ENCODE results near the gene AQP7.

Gene AQP7

GRCh38 chr9:33442125-33442524 lies 39.8 kb upstream of the AQP7 start:
- Histone ChIP-seq H3K36me3 (ENCODE audit: control insufficient read depth, insufficient read depth, low read length) (no peaks in the 10 kb centered on the region), H3K9me3 (ENCODE audit: control insufficient read depth, low read length) (no peaks in the 10 kb centered on the region), H3K4me3 (ENCODE audit: extremely low read depth, insufficient read depth, low read length, poor library complexity, severe bottlenecking) (no peak overlapping the region), H3K27ac (ENCODE audit: low read depth, low read length, severe bottlenecking) (no peak overlapping the region), H3K4me1 (ENCODE audit: control insufficient read depth, insufficient read depth, low read length, poor library complexity, severe bottlenecking) (peaks cover 18% of the 10 kb centered on the region)
- WGBS, 2 experiments (ENCODE audit: insufficient coverage in 2 of 2): 93 to 96% methylated on average over 7 to 13 of the region's 15 CpGs

- Histone ChIP-seq H3K4me1 (ENCODE audit: control insufficient read depth, insufficient read depth, low read length, poor library complexity, severe bottlenecking) (peaks cover 6% of the 10 kb centered on the region), H3K36me3 (ENCODE audit: control insufficient read depth, insufficient read depth, low read length) (no peaks in the 10 kb centered on the region), H3K4me3 (ENCODE audit: extremely low read depth, insufficient read depth, low read length, poor library complexity, severe bottlenecking) (no peak overlapping the region), H3K27ac (ENCODE audit: low read depth, low read length, severe bottlenecking) (no peak overlapping the region), H3K9me3 (ENCODE audit: control insufficient read depth, low read length) (no peaks in the 10 kb centered on the region)
- 71 to 88% methylated on average over 1 of the region's 1 CpG for WGBS, 2 experiments (ENCODE audit: insufficient coverage in 2 of 2)
Measured at GRCh38 chr9:33440609-33441008, 38.2 kb upstream of the AQP7 start.

- H3K4me1 ChIP-seq (ENCODE audit: control insufficient read depth, insufficient read depth, low read length, poor library complexity, severe bottlenecking): peaks cover 5% of the 10 kb centered on the region
- no peak overlapping the region for H3K27ac ChIP-seq (ENCODE audit: low read depth, low read length, severe bottlenecking)
- no peaks in the 10 kb centered on the region for H3K9me3 ChIP-seq (ENCODE audit: control insufficient read depth, low read length)
- H3K36me3 ChIP-seq (ENCODE audit: control insufficient read depth, insufficient read depth, low read length): no peaks in the 10 kb centered on the region
- WGBS, 2 experiments (ENCODE audit: insufficient coverage in 2 of 2): 93 to 94% methylated on average over 5 to 7 of the region's 7 CpGs
- H3K4me3 ChIP-seq (ENCODE audit: extremely low read depth, insufficient read depth, low read length, poor library complexity, severe bottlenecking): no peak overlapping the region
Measured at GRCh38 chr9:33440204-33440603, 37.8 kb upstream of the AQP7 start.

- Histone ChIP-seq H3K4me3 (ENCODE audit: extremely low read depth, insufficient read depth, low read length, poor library complexity, severe bottlenecking) (no peak overlapping the region), H3K9me3 (ENCODE audit: control insufficient read depth, low read length) (no peaks in the 10 kb centered on the region), H3K4me1 (ENCODE audit: control insufficient read depth, insufficient read depth, low read length, poor library complexity, severe bottlenecking) (peaks cover 5% of the 10 kb centered on the region), H3K36me3 (ENCODE audit: control insufficient read depth, insufficient read depth, low read length) (no peaks in the 10 kb centered on the region), H3K27ac (ENCODE audit: low read depth, low read length, severe bottlenecking) (no peak overlapping the region)
- 72 to 92% methylated on average over 3 to 6 of the region's 6 CpGs for WGBS, 2 experiments (ENCODE audit: insufficient coverage in 2 of 2)
Measured at GRCh38 chr9:33439731-33440130, 37.4 kb upstream of the AQP7 start.

GRCh38 chr9:33438926-33439680 lies 36.7 kb upstream of the AQP7 start:
- peaks cover 5% of the 10 kb centered on the region for H3K4me1 ChIP-seq (ENCODE audit: control insufficient read depth, insufficient read depth, low read length, poor library complexity, severe bottlenecking)
- H3K9me3 ChIP-seq (ENCODE audit: control insufficient read depth, low read length): no peaks in the 10 kb centered on the region
- H3K27ac ChIP-seq (ENCODE audit: low read depth, low read length, severe bottlenecking): no peak overlapping the region
- H3K4me3 ChIP-seq (ENCODE audit: extremely low read depth, insufficient read depth, low read length, poor library complexity, severe bottlenecking): no peak overlapping the region
- H3K36me3 ChIP-seq (ENCODE audit: control insufficient read depth, insufficient read depth, low read length): no peaks in the 10 kb centered on the region
- WGBS, 2 experiments (ENCODE audit: insufficient coverage in 2 of 2): 82 to 90% methylated on average over 4 of the region's 7 CpGs

GRCh38 chr9:33437898-33438297 lies 35.5 kb upstream of the AQP7 start:
- no peaks in the 10 kb centered on the region for H3K36me3 ChIP-seq (ENCODE audit: control insufficient read depth, insufficient read depth, low read length)
- no peaks in the 10 kb centered on the region for H3K9me3 ChIP-seq (ENCODE audit: control insufficient read depth, low read length)
- peaks cover 5% of the 10 kb centered on the region for H3K4me1 ChIP-seq (ENCODE audit: control insufficient read depth, insufficient read depth, low read length, poor library complexity, severe bottlenecking)
- no peak overlapping the region for H3K4me3 ChIP-seq (ENCODE audit: extremely low read depth, insufficient read depth, low read length, poor library complexity, severe bottlenecking)
- H3K27ac ChIP-seq (ENCODE audit: low read depth, low read length, severe bottlenecking): no peak overlapping the region
- no CpG with 5 or more reads among the region's 1 CpG for WGBS, 2 experiments (ENCODE audit: insufficient coverage in 2 of 2)

- WGBS, 2 experiments (ENCODE audit: insufficient coverage in 2 of 2): no CpG with 5 or more reads among the region's 2 CpGs
- Histone ChIP-seq H3K4me1 (ENCODE audit: control insufficient read depth, insufficient read depth, low read length, poor library complexity, severe bottlenecking) (peaks cover 5% of the 10 kb centered on the region), H3K9me3 (ENCODE audit: control insufficient read depth, low read length) (no peaks in the 10 kb centered on the region), H3K36me3 (ENCODE audit: control insufficient read depth, insufficient read depth, low read length) (no peaks in the 10 kb centered on the region), H3K27ac (ENCODE audit: low read depth, low read length, severe bottlenecking) (no peak overlapping the region), H3K4me3 (ENCODE audit: extremely low read depth, insufficient read depth, low read length, poor library complexity, severe bottlenecking) (no peak overlapping the region)
Measured at GRCh38 chr9:33437205-33437604, 34.8 kb upstream of the AQP7 start.

GRCh38 chr9:33436445-33436844 lies 34.1 kb upstream of the AQP7 start:
- Histone ChIP-seq H3K9me3 (ENCODE audit: control insufficient read depth, low read length) (no peaks in the 10 kb centered on the region), H3K27ac (ENCODE audit: low read depth, low read length, severe bottlenecking) (no peak overlapping the region), H3K4me3 (ENCODE audit: extremely low read depth, insufficient read depth, low read length, poor library complexity, severe bottlenecking) (no peak overlapping the region), H3K36me3 (ENCODE audit: control insufficient read depth, insufficient read depth, low read length) (no peaks in the 10 kb centered on the region), H3K4me1 (ENCODE audit: control insufficient read depth, insufficient read depth, low read length, poor library complexity, severe bottlenecking) (peaks cover 5% of the 10 kb centered on the region)
- WGBS, 2 experiments (ENCODE audit: insufficient coverage in 2 of 2): 56 to 100% methylated on average over 2 to 8 of the region's 8 CpGs

GRCh38 chr9:33435821-33436277 lies 33.5 kb upstream of the AQP7 start:
- Histone ChIP-seq H3K9me3 (ENCODE audit: control insufficient read depth, low read length) (no peaks in the 10 kb centered on the region), H3K4me3 (ENCODE audit: extremely low read depth, insufficient read depth, low read length, poor library complexity, severe bottlenecking) (no peak overlapping the region)
- whole genome bisulfite sequencing, 2 experiments (ENCODE audit: insufficient coverage in 2 of 2): 87% methylated on average over 6 to 8 of the region's 8 CpGs

GRCh38 chr9:33434317-33435105 lies 32.1 kb upstream of the AQP7 start:
- Histone ChIP-seq H3K9me3 (ENCODE audit: control insufficient read depth, low read length) (no peaks in the 10 kb centered on the region), H3K4me1 (ENCODE audit: control insufficient read depth, insufficient read depth, low read length, poor library complexity, severe bottlenecking) (peaks cover 5% of the 10 kb centered on the region), H3K27ac (ENCODE audit: low read depth, low read length, severe bottlenecking) (no peak overlapping the region), H3K36me3 (ENCODE audit: control insufficient read depth, insufficient read depth, low read length) (no peaks in the 10 kb centered on the region), H3K4me3 (ENCODE audit: extremely low read depth, insufficient read depth, low read length, poor library complexity, severe bottlenecking) (no peak overlapping the region)
- WGBS, 2 experiments (ENCODE audit: insufficient coverage in 2 of 2): 91 to 93% methylated on average over 9 to 11 of the region's 16 CpGs

More at GRCh38 chr9:33435821-33436277, 33.5 kb upstream of the AQP7 start:
- Histone ChIP-seq H3K36me3 (ENCODE audit: control insufficient read depth, insufficient read depth, low read length) (no peaks in the 10 kb centered on the region), H3K27ac (ENCODE audit: low read depth, low read length, severe bottlenecking) (no peak overlapping the region), H3K4me1 (ENCODE audit: control insufficient read depth, insufficient read depth, low read length, poor library complexity, severe bottlenecking) (peaks cover 5% of the 10 kb centered on the region)

GRCh38 chr9:33433871-33434270 lies 31.5 kb upstream of the AQP7 start:
- H3K36me3 ChIP-seq (ENCODE audit: control insufficient read depth, insufficient read depth, low read length): no peaks in the 10 kb centered on the region
- no peaks in the 10 kb centered on the region for H3K9me3 ChIP-seq (ENCODE audit: control insufficient read depth, low read length)
- WGBS, 2 experiments (ENCODE audit: insufficient coverage in 2 of 2): 87 to 95% methylated on average over 5 to 8 of the region's 8 CpGs
- no peaks in the 10 kb centered on the region for H3K4me1 ChIP-seq (ENCODE audit: control insufficient read depth, insufficient read depth, low read length, poor library complexity, severe bottlenecking)
- no peak overlapping the region for H3K4me3 ChIP-seq (ENCODE audit: extremely low read depth, insufficient read depth, low read length, poor library complexity, severe bottlenecking)
- H3K27ac ChIP-seq (ENCODE audit: low read depth, low read length, severe bottlenecking): no peak overlapping the region
